ENCODE measurements around the gene HIGD1C.
A peak's percentile ranks its signal among the peaks of the same experiment; 100 is the strongest.
"Not testable (repeated sequence)": the region's sequence is repeated elsewhere in the genome, so short reads cannot be mapped to it uniquely, and the experiment has no call there.

The HIGD1C gene

DNA sequence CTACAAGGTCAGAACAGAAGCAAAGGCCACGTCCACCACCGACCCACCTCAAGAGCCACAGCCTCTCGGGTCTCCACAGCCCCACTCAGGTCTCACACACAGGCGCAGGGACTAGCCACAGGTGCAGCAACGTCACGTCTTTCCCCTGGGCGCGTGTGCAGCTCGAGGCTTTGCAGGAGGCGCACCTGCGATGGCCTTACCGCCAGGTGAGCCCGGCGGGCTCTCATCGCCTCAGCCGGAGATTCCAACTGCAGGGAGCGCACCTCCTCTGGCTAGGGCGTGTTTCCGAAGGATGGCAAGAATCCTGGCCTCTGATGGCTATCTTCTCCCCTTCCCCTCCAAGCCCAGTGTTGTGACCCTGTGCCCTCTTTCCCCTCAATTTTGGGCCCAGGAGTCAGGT lies at the start of gene HIGD1C:
HIGD1C (plus strand) TSS at position 35 of the 400 bp plus-strand sequence. CDS start 1,455 bp downstream, outside the sequence.
- no peak for DNase-seq

DNA sequence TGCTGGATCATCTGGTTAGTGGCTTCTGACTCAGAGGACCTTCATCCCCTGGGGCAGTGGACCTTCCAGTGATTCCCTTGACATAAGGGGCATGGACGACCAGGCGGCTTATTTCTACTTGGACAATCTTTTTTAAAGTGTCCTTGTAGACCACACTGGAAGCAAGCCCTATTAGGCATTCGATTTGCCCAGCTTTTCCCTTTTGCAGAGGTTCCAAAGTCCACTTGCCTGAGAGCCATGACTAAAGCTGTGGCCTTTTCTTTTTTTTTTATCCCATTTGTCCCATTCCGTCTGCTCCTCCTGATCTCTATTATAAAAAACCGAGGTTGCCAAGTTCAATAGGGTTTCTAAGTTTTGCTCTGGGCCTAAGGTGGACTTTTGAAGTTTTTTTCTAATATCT lies 43.9 kb upstream of the HIGD1C start:
- DNase-seq = not testable (repeated sequence)

- DNase-seq = not testable (repeated sequence)
These were observed 40.0 kb upstream of the HIGD1C start for GRCh38 chr12:50912361-50912760.

DNA sequence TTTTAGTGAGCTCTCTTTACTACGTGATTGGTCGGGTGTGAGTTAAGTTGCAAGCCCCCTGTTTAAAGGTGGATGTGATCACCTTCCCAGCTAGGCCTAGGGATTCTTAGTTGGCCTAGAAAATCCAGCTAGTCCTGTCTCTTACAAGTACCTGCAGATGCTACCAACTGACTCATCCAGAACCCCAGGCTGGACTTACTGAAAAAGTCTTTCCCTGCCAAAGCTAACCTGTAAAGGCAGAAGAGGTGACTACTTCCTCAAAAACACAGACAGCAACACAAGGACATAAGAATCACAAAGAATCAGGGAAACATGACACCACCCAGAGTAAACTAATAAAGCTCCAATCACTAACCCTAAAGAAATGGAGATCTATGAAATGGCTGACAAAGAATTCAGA lies 39.1 kb upstream of the HIGD1C start:
- no peak for DNase-seq

- DNase-seq = no peak
These were observed 37.4 kb upstream of the HIGD1C start for GRCh38 chr12:50914872-50915484.

GRCh38 chr12:50916292-50916691 lies 36.1 kb upstream of the HIGD1C start:
- peak; percentile 17 for DNase-seq

DNA sequence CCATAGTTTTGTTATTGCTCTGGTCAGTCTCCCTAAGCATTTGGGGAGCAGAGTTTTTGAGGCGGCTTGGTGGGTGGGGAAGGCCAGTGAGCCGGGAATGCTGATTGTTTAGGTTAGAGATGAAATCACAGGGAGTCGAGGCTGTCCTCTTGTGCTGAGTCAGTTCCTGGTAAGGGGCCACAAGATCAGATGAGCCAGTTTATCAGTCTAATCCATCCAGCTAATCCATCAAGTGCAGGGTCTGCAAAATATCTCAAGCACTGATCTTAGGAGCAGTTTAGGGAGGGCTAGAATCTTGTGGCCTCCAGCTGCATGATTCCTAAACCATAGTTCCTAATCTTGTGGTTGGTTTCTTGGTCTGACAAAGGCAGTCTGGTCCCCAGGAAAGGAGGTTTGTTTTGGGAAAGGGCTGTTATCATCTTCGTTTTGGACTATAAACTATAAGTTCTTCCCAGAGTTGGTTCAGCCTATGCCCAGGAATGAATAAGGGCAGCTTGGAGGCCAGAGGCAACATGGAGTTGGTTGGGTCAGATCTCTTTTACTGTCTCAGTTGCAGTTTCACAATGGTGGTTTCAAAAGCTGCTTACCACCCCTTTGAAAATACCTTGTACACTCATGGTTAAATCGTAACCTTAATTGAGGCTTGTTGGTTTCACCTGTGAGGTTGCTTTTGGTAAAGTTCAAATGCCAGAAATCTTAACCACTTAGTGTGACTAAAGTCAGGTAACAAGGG lies 33.6 kb upstream of the HIGD1C start:
- DNase-seq = peak; percentile 13

GRCh38 chr12:50922820-50923219 lies 29.5 kb upstream of the HIGD1C start:
- no peak for DNase-seq

DNA sequence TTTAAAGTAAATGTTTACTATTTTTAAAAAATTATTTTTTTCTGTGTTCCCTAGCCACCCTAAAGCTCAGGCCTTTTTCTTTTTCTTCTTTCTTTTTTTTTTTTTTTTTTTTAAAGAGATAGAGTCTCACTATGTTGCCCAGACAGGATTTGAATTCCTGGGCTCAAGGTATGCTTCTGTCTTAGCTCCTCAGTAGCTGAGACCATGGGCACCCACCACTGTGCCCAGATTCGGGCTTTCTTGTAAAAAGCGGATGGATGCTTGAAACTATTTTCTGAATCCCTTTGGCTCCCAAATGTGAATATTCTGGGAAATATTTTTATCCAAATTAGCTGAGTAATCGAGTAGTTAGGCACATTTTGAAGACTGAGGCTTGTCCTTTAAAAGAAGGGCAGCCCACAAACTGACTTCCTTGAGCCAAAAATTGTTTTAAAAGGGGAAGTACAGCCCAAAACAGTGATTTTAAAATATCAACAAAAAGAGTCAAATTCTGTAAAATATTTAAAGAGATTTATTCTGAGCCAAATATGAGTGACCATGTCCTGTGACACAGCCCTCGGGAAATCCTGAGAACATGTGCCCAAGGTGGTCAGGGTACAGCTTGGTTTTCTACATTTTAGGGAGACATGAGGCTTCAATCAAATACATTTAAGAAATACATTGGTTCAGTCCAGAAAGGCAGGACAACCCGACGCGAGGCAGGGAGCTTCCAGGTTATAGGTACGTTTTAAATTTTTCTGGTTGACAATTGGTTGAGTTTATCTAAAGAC lies 28.8 kb upstream of the HIGD1C start:
- DNase-seq = peak; percentile 60

DNA sequence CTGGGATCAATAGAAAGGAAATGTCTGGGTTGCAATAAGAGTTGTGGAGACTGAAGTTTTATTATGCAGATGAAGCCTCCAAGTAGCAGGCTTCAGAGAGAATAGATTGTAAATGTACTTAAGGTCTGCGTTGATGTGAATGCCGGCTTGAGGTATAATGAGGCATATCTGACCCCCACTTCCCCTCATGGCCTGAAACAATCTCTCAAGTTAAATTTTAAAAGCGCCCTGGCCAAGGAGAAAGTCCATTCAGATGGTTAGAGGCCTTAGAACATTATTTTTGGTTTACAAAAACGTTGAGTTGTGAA lies 28.3 kb upstream of the HIGD1C start:
- DNase-seq = no peak

DNA sequence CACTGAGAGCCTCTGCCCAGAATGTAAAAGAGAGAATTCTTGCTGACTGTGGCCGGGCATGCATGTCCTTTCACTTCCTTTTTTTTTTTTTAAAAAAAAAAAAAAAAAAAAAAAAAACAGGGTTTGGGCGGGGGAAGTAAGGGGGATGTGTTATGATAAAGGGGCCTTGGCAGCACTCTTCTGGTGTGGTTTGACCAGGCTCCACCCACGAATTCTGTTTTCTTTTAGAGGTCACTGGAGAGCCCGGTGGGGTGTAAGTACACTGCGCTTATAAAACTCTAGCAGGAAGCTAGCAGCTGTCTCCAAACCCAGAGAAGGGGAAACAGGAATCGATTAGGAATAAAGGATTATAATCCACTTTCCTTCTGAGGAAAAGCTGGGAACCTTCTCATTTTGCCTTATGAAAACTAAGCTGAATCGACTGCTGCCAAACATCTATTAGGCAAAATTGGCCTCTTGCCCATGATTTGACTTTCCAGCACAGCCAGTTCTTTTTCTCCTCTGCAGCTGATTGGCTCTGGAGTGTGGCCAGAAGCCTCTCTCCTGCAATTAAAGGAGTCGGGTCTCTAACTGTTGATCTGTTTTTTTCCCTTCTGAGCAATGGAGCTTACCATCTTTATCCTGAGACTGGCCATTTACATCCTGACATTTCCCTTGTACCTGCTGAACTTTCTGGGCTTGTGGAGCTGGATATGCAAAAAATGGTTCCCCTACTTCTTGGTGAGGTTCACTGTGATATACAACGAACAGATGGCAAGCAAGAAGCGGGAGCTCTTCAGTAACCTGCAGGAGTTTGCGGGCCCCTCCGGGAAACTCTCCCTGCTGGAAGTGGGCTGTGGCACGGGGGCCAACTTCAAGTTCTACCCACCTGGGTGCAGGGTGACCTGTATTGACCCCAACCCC lies 27.7 kb upstream of the HIGD1C start:
- DNase-seq = peak; percentile 97

DNA sequence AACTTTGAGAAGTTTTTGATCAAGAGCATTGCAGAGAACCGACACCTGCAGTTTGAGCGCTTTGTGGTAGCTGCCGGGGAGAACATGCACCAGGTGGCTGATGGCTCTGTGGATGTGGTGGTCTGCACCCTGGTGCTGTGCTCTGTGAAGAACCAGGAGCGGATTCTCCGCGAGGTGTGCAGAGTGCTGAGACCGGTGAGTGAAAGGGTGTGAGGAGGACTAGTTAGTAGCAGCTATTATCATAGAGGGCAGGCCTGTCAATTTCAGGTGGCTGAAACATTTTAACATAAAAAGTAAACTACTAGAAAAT lies 27.0 kb upstream of the HIGD1C start:
- DNase-seq = peak; percentile 59

- no peak for DNase-seq
These were observed 26.4 kb upstream of the HIGD1C start for GRCh38 chr12:50925920-50926319.

DNA sequence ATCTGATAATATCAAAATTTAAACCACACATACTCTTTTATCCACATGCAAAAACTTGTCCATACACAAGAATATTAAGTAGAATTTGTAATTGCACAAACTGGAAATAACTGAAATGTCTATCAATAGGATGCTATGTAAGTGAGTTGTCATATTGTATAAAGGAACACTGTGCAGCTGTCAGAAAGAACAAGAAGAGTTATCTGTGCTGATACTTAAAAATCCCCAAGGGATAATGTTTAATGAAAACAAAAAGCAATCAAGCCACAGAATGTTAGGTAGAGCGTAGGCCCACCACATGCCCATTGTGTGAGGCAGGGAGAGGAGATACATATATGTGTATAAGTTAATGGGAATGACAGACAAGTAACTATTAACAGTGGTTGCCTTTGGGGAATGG lies 25.9 kb upstream of the HIGD1C start:
- no peak for DNase-seq

GRCh38 chr12:50926932-50927331 lies 25.4 kb upstream of the HIGD1C start:
- peak; percentile 26 for DNase-seq

DNA sequence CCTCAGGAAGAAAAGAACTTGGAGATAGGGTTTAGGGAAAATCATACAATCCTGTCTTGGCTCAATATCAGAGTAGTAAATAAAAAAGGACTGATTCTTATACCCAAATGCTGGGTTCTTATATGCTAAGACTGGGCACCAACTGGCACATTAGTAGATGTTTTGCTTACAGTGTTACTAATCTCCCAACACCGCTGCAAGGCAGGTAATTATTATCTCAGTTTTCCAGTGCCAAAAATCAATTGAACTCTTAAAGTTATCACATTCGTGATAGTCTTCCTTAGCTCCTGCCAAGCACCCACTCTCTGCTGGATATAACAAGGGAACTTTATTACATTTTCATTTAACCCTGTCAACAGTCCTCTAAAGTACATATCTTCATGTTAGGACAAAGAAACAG lies 25.0 kb upstream of the HIGD1C start:
- no peak for DNase-seq

DNA sequence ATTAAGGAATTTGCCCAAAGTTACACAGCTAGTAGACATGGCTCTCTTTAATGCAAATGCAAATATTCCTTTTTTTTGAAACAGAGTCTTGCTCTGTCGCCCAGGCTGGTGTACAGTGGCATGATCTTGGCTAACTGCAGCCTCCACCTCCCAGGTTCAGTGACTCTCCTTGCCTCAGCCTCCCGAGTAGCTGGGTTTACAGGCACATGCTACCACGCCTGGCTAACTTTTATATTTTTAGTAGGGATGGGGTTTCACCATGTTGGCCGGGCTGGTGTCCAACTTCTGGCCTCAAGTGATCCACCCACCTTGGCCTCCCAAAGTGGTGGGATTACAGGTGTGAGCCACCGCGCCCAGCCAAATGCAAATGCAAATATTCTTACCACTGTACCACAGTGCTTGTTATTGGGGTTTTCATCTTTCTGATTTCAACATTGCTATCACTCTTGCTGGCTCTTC lies 24.5 kb upstream of the HIGD1C start:
- DNase-seq = no peak

DNA sequence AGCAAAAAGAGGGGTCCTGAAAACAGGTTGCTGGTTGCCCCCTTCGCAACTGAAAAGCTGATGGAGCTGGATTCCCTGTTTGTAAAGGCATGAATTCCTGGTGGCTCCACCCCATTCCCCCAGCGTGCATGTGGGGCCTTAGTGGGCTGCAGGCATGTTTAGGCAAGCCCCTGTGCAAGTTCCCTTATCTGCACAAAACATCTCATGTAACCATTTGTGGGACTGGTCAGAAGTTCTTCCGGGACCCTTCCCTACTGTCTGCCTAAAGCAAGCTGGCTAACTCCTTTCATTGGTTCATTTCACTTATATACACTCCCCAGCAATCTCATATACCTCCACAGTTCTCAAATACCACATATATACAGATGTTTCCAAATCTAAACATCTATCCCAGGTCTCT lies 24.0 kb upstream of the HIGD1C start:
- no peak for DNase-seq

DNA sequence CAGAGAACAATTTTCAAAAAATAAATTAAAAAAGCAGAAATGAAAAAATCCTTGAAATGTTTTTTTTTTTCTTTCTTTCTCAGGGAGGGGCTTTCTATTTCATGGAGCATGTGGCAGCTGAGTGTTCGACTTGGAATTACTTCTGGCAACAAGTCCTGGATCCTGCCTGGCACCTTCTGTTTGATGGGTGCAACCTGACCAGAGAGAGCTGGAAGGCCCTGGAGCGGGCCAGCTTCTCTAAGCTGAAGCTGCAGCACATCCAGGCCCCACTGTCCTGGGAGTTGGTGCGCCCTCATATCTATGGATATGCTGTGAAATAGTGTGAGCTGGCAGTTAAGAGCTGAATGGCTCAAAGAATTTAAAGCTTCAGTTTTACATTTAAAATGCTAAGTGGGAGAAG lies 22.5 kb upstream of the HIGD1C start:
- no peak for DNase-seq

DNA sequence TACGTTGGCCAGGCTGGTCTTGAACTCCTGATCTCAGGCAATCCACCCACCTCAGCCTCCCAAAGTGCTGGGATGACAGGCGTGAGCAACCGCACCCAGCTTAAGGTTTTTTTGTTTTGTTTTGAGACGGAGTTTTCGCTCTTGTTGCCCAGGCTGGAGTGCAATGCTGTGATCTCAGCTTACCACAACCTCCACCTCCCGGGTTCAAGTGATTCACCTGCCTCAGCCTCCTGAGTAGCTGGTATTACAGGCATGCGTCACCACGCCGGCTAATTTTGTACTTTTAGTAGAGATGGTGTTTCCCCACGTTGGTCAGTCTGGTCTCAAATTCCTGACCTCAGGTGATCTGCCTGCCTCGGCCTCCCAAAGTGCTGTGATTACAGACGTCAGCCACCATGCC lies 21.9 kb upstream of the HIGD1C start:
- DNase-seq = not testable (repeated sequence)

GRCh38 chr12:50932787-50933280 lies 19.5 kb upstream of the HIGD1C start:
- DNase-seq = peak; percentile 75

GRCh38 chr12:50933459-50934124 lies 18.8 kb upstream of the HIGD1C start:
- DNase-seq = peak; percentile 92
